ENCODE results near the gene EP300. TPM values are rescaled to one million over a fixed set of nuclear protein-coding genes. Genes with fewer than 3 reads are reported as not detected.

EP300 gene
- total RNA-seq, 4 donors from 2014 or later, result 142 to 155 (median 149) TPM

GRCh38 chr22:41206719-41207118 is 114.3 kb downstream of the EP300 start:
- H3K36me3 ChIP-seq, result peaks cover 0 to 17% (median 0%) of the 10 kb centered on the region in 3 donors
- TF ChIP-seq CTCF (IDR thresholded peaks at IDR 0.05) (no peak), POLR2A (IDR thresholded peaks at IDR 0.05) (no peak)
- no peak overlapping the region for H3K4me3 ChIP-seq
- peaks cover 0 to 11% (median 3%) of the 10 kb centered on the region in 4 donors for H3K4me1 ChIP-seq
- DNase-seq, result no peak
- H3K27ac ChIP-seq, result no peak overlapping the region
- no peaks in the 10 kb centered on the region for H3K27me3 ChIP-seq
- no peaks in the 10 kb centered on the region for H3K9me3 ChIP-seq

GRCh38 chr22:41215409-41215808 is 123.0 kb downstream of the EP300 start:
- no peak overlapping the region for H3K27ac ChIP-seq
- H3K9me3 ChIP-seq, result no peaks in the 10 kb centered on the region
- no peak for DNase-seq
- TF ChIP-seq POLR2A (IDR thresholded peaks at IDR 0.05) (no peak), CTCF (IDR thresholded peaks at IDR 0.05) (no peak)
- H3K36me3 ChIP-seq, result peaks cover 0 to 48% (median 0%) of the 10 kb centered on the region in 3 donors
- H3K27me3 ChIP-seq, result no peaks in the 10 kb centered on the region
- peaks cover 0 to 10% (median 5%) of the 10 kb centered on the region in 4 donors for H3K4me1 ChIP-seq
- no peak overlapping the region for H3K4me3 ChIP-seq

GRCh38 chr22:41215926-41216325 is 123.5 kb downstream of the EP300 start:
- TF ChIP-seq CTCF (IDR thresholded peaks at IDR 0.05) (no peak), POLR2A (IDR thresholded peaks at IDR 0.05) (no peak)
- no peak overlapping the region for H3K27ac ChIP-seq
- H3K4me1 ChIP-seq, result peaks cover 0 to 10% (median 5%) of the 10 kb centered on the region in 4 donors
- no peak for DNase-seq
- no peaks in the 10 kb centered on the region for H3K27me3 ChIP-seq
- no peaks in the 10 kb centered on the region for H3K9me3 ChIP-seq
- peaks cover 0 to 48% (median 0%) of the 10 kb centered on the region in 3 donors for H3K36me3 ChIP-seq
- no peak overlapping the region for H3K4me3 ChIP-seq

- TF ChIP-seq POLR2A (IDR thresholded peaks at IDR 0.05), result no peak
- TF ChIP-seq CTCF (IDR thresholded peaks at IDR 0.05), result no peak
- no peaks in the 10 kb centered on the region for H3K9me3 ChIP-seq
- H3K36me3 ChIP-seq, result peaks cover 0 to 55% (median 0%) of the 10 kb centered on the region in 3 donors
- H3K27ac ChIP-seq, result peak overlapping the region; percentile 47 to 69 (median 62)
- no peak for DNase-seq
- no peak overlapping the region for H3K4me3 ChIP-seq
- H3K4me1 ChIP-seq, result peaks cover 0 to 10% (median 5%) of the 10 kb centered on the region in 4 donors
- no peaks in the 10 kb centered on the region for H3K27me3 ChIP-seq
Measured at GRCh38 chr22:41216984-41217383, 124.6 kb downstream of the EP300 start.

- TF ChIP-seq POLR2A (IDR thresholded peaks at IDR 0.05), result no peak
- TF ChIP-seq CTCF (IDR thresholded peaks at IDR 0.05), result no peak
Measured at GRCh38 chr22:41217553-41218157, 125.3 kb downstream of the EP300 start.

More at GRCh38 chr22:41217553-41218157, 125.3 kb downstream of the EP300 start:
- Histone ChIP-seq H3K9me3 (no peaks in the 10 kb centered on the region), H3K36me3 (peaks cover 0 to 60% (median 0%) of the 10 kb centered on the region in 3 donors), H3K4me1 (peaks cover 0 to 10% (median 5%) of the 10 kb centered on the region in 4 donors), H3K4me3 (peak overlapping the region in 1 of 4 donors; percentile 15), H3K27ac (peak overlapping the region; percentile 47 to 69 (median 62)), H3K27me3 (no peaks in the 10 kb centered on the region)
- DNase-seq, result peak in 2 of 3 donors; percentile 39 to 68
